Small intestine (tissue), 7 donors: ENCODE measurements around the gene ARHGAP8. TPM values are rescaled to one million over a fixed set of nuclear protein-coding genes. Genes with fewer than 3 reads are reported as not detected.

Experiments used
- DNase-seq, 2 donors: peaks; one replicate each; pipeline versions ENCODE4 v3.0.0 to v3.0.0-alpha.2; 2013
- FAIRE-seq: peaks from 2 replicates; lab custom pipeline; 2012; peaks lifted over from hg19 to GRCh38; lab: Jason Lieb, UNC
- H3K27ac ChIP-seq, 3 donors: one replicate each; pipeline ENCODE4 v1.5.1; 2013; ENCODE audit warnings: low read length in 2 of 3, mild to moderate bottlenecking in 2 of 3, control low read depth in 1 of 3, inconsistent platforms in 1 of 3, low read depth in 1 of 3, moderate library complexity in 1 of 3
- H3K27me3 ChIP-seq, 3 donors: one replicate each; pipeline ENCODE4 v1.6.1; 2013; ENCODE audit warnings: low read length in 3 of 3, inconsistent platforms in 1 of 3; ENCODE audit not compliant: control insufficient read depth in 3 of 3, insufficient read depth in 3 of 3
- H3K36me3 ChIP-seq, 3 donors: one replicate each; pipeline ENCODE4 v1.6.1; 2013; ENCODE audit warnings: low read length in 3 of 3, inconsistent platforms in 1 of 3, low read depth in 1 of 3, mild to moderate bottlenecking in 1 of 3, moderate library complexity in 1 of 3; ENCODE audit not compliant: control insufficient read depth in 3 of 3, insufficient read depth in 2 of 3
- H3K4me1 ChIP-seq, 3 donors: one replicate each; pipeline ENCODE4 v1.6.1; 2013; ENCODE audit warnings: low read length in 2 of 3, inconsistent platforms in 1 of 3, low read depth in 1 of 3, mild to moderate bottlenecking in 1 of 3, moderate library complexity in 1 of 3; ENCODE audit not compliant: control insufficient read depth in 3 of 3, insufficient read depth in 2 of 3
- H3K4me3 ChIP-seq, 3 donors: one replicate each; pipeline ENCODE4 v1.5.1; 2013; ENCODE audit warnings: low read length in 3 of 3, control low read depth in 1 of 3, inconsistent platforms in 1 of 3, low read depth in 1 of 3, mild to moderate bottlenecking in 1 of 3, moderate library complexity in 1 of 3
- H3K9me3 ChIP-seq, 2 donors: one replicate each; pipeline ENCODE4 v1.6.1; 2013; ENCODE audit warnings: low read depth in 1 of 2, low read length in 1 of 2; ENCODE audit not compliant: control insufficient read depth in 2 of 2, insufficient read depth in 1 of 2
- WGBS, 3 donors: extraction: QIAGEN DNeasy Blood & Tissue Kit; methylation state at CpG; one replicate each; pipeline ENCODE4 v1.1.7; 2013; 5-methylcytosine and 5-hydroxymethylcytosine counted together
- polyA plus RNA-seq, 4 donors: library from polyadenylated mRNA; stranded (reverse) in 3 of 4; unstranded in 1 of 4; fragments of 200-250 nt in 3 of 4; fragments of 120-200 nt in 1 of 4; gene quantifications; one replicate each; pipeline versions ENCODE4 v1.2.1 to v1.2.3, GENCODE V29; 2013
- donor health status: healthy with polysubstance abuse.
- donor health status: control.
- donor health status: control.
- donor health status: Bipolar disorder and iron deficiency.
- donor health status: healthy.

ARHGAP8 gene
- polyA plus RNA-seq, 4 donors: 1.6 to 20.3 (median 9.3) TPM

DNA sequence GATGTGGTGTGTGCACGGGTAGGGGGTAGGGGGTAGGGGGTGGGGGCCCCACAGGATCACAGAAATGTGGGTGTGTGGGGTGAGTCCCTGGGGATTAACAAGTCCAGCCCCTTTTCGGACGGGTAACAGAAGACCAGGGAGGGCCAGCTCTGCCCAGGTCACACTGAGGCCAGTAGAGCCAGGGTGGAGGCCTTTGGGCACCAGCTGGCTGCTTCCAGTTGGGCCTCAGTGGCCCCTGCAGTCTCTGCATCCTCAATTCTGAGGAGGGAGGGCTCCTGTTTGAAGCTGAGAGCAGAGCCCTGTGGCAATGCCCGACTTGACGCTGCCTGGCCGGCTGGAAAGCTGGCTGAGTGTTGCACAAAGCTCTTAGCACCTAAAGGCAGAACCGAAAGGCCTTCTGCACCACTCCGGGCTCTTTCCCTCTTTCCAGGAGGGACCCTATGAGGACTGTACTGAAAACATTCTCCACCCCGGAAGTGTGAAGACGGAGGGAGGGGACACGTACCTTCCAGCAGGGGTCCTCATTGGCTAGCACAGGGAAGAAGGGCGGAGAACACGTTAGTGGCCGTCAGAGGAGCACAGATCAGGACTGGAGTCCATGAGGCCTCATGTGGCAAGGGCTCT is 137.0 kb downstream of the ARHGAP8 start:
- no peaks in the 10 kb centered on the region for H3K36me3 ChIP-seq
- no peak overlapping the region for H3K4me3 ChIP-seq
- DNase-seq (peak in 1 of 2 donors; percentile 4), FAIRE-seq (no peak)
- H3K27ac ChIP-seq: no peak overlapping the region
- no peaks in the 10 kb centered on the region for H3K4me1 ChIP-seq
- WGBS, 3 donors: 54 to 70% (median 67%) methylated on average over 14 of the region's 14 CpGs
- H3K27me3 ChIP-seq: no peaks in the 10 kb centered on the region
- H3K9me3 ChIP-seq: no peaks in the 10 kb centered on the region

- no peaks in the 10 kb centered on the region for H3K4me1 ChIP-seq
- no peak for DNase-seq
- 74 to 86% (median 77%) methylated on average over 17 to 20 of the region's 20 CpGs for WGBS, 3 donors
- FAIRE-seq: no peak
- no peaks in the 10 kb centered on the region for H3K9me3 ChIP-seq
- H3K36me3 ChIP-seq: no peaks in the 10 kb centered on the region
- H3K27ac ChIP-seq: no peak overlapping the region
- no peaks in the 10 kb centered on the region for H3K27me3 ChIP-seq
- H3K4me3 ChIP-seq: no peak overlapping the region
These were observed 138.3 kb downstream of the ARHGAP8 start for GRCh38 chr22:44890416-44891292.

DNA sequence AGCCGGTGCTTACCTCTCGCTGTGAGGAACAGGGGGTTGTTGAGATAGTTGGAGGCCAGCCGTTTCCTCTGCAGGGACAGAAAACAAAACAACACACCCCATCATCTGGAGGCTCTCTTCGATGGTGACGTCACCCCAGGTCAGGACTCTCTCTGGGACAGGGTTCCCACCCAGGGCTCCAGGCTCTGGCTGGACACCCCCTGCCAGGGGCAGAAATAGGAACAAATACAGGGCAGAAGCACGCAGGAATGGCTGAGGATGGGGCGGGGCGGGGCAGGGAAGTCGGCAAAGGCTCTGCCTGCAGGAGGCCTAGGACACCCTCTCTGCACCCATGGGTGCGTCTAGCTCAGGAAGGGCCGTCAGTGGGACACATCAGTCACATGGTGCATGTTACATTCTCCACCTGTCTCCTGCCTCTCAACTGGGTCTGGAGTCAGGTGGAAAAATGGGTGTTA is 138.9 kb downstream of the ARHGAP8 start:
- Histone ChIP-seq H3K4me1 (no peaks in the 10 kb centered on the region), H3K27me3 (no peaks in the 10 kb centered on the region), H3K4me3 (no peak overlapping the region), H3K36me3 (no peaks in the 10 kb centered on the region), H3K9me3 (no peaks in the 10 kb centered on the region), H3K27ac (no peak overlapping the region)
- DNase-seq (no peak), FAIRE-seq (no peak)
- 59 to 79% (median 64%) methylated on average over 11 of the region's 11 CpGs for WGBS, 3 donors

DNA sequence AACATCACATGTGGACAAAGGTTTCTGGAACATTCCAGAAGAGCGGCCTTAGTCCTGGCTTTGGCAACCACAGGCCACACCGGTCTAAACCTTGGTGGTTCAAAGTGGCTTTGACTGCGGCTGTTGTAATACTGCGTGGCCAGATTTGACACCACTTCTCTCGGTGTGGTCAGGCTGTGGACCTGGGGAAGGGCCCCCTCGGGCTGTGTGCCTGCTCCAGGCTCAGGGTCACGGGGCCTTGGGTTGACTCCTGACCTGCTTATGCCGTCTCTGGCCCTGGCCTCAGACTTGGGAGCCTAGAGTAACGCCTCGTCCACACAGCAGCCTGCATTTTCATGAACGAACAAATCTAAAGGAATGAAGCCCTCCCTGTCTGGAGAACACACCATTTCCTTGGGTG is 139.4 kb downstream of the ARHGAP8 start:
- no peaks in the 10 kb centered on the region for H3K9me3 ChIP-seq
- no peak overlapping the region for H3K4me3 ChIP-seq
- 82 to 89% (median 84%) methylated on average over 11 of the region's 11 CpGs for WGBS, 3 donors
- no peaks in the 10 kb centered on the region for H3K36me3 ChIP-seq
- FAIRE-seq (no peak), DNase-seq (no peak)
- H3K4me1 ChIP-seq: no peaks in the 10 kb centered on the region
- no peak overlapping the region for H3K27ac ChIP-seq
- H3K27me3 ChIP-seq: no peaks in the 10 kb centered on the region

DNA sequence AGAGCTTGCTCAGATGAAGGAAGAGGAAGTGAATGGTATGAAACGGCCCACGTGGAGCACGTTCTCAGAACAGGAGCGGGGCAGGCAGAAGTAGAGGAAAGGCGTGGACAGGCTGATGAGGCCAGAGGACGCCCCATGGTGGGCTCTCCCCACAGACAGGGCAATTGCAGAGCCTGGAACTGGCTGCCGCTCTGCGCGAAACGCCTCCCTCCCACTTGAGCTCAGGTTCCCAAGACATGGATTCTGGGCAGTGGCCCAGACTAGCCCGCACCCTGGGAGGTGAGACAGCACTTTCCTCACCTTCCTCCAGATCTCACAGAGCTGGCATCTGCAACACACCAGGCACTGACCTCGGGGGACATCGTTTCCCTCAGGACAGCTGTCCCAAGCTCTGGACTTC is 139.9 kb downstream of the ARHGAP8 start:
- Histone ChIP-seq H3K4me3 (no peak overlapping the region), H3K36me3 (no peaks in the 10 kb centered on the region), H3K9me3 (no peaks in the 10 kb centered on the region), H3K27ac (no peak overlapping the region), H3K27me3 (no peaks in the 10 kb centered on the region), H3K4me1 (no peaks in the 10 kb centered on the region)
- FAIRE-seq (no peak), DNase-seq (no peak)
- 73 to 78% (median 77%) methylated on average over 13 of the region's 13 CpGs for WGBS, 3 donors

- Histone ChIP-seq H3K9me3 (no peaks in the 10 kb centered on the region), H3K27me3 (no peaks in the 10 kb centered on the region), H3K4me3 (no peak overlapping the region), H3K36me3 (no peaks in the 10 kb centered on the region), H3K4me1 (no peaks in the 10 kb centered on the region), H3K27ac (no peak overlapping the region)
- DNase-seq (no peak), FAIRE-seq (no peak)
- 69 to 83% (median 73%) methylated on average over 19 to 20 of the region's 20 CpGs for WGBS, 3 donors
These were observed 140.7 kb downstream of the ARHGAP8 start for GRCh38 chr22:44892803-44893730.

GRCh38 chr22:44893731-44894080 is 141.3 kb downstream of the ARHGAP8 start:
- DNase-seq (no peak), FAIRE-seq (no peak)
- 44 to 75% (median 74%) methylated on average over 7 of the region's 7 CpGs for WGBS, 3 donors
- Histone ChIP-seq H3K4me3 (no peak overlapping the region), H3K9me3 (no peaks in the 10 kb centered on the region), H3K27ac (no peak overlapping the region), H3K27me3 (no peaks in the 10 kb centered on the region), H3K36me3 (no peaks in the 10 kb centered on the region), H3K4me1 (no peaks in the 10 kb centered on the region)

- Histone ChIP-seq H3K4me1 (no peaks in the 10 kb centered on the region), H3K36me3 (no peaks in the 10 kb centered on the region), H3K9me3 (no peaks in the 10 kb centered on the region), H3K27ac (no peak overlapping the region), H3K27me3 (no peaks in the 10 kb centered on the region), H3K4me3 (no peak overlapping the region)
- DNase-seq: no peak
- FAIRE-seq: no peak
- 86 to 90% (median 87%) methylated on average over 12 of the region's 12 CpGs for WGBS, 3 donors
These were observed 141.9 kb downstream of the ARHGAP8 start for GRCh38 chr22:44894321-44894720.
